HG03565 (cell line): ENCODE results near the gene PRKCZ.

Source experiments
- ATAC-seq: cut with Tn5 transposase; IDR thresholded peaks from one replicate; pipeline ENCODE4 v1.9.1; 2021; ENCODE audit warnings: mild to moderate bottlenecking, moderate library complexity; ENCODE audit not compliant: unreplicated experiment

Gene PRKCZ

GRCh38 chr1:2201062-2201461 is 150.9 kb downstream of the PRKCZ start:
- ATAC-seq = no peak

GRCh38 chr1:2202008-2202575 is 151.9 kb downstream of the PRKCZ start:
- ATAC-seq = no peak

DNA sequence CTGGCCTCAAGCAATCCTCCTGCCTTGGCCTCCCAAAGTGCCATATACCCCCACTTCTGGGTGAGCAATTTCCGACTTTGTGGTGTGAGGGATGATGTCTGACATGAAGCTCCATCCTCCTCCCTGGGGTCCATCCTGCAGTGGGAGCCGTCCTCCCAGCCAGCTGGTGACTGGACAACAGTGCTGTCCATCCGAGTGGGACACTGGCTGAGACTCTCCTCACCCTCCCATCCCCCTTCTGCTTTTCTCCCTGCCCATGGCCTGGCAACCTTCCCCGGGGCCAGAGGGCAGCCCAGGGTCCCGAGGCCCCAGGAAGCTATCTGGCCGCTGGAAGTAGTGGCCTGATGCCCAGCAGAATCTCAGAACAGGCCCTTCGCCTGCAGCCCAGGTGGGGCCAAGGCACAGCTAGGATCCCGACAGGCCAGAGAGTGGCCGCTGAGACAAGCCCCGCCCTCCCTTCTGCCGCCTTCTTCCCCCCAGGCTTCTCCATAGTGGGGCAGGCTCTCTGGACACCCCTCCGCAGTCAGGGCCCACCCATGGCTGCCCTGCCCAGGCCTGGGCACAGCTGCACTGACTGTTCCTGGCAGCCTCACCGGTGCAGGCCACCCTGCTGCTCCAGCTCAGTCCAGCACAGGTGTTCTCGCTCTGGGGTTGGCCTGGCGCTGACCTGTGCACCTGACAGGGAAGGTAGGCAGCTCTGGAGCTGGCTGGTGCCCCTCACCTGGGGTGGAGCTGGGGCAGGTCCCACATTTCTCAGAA is 152.8 kb downstream of the PRKCZ start:
- ATAC-seq = no peak

GRCh38 chr1:2203671-2204414 is 153.6 kb downstream of the PRKCZ start:
- no peak for ATAC-seq

- ATAC-seq = no peak
These were observed 154.4 kb downstream of the PRKCZ start for GRCh38 chr1:2204415-2205190.

DNA sequence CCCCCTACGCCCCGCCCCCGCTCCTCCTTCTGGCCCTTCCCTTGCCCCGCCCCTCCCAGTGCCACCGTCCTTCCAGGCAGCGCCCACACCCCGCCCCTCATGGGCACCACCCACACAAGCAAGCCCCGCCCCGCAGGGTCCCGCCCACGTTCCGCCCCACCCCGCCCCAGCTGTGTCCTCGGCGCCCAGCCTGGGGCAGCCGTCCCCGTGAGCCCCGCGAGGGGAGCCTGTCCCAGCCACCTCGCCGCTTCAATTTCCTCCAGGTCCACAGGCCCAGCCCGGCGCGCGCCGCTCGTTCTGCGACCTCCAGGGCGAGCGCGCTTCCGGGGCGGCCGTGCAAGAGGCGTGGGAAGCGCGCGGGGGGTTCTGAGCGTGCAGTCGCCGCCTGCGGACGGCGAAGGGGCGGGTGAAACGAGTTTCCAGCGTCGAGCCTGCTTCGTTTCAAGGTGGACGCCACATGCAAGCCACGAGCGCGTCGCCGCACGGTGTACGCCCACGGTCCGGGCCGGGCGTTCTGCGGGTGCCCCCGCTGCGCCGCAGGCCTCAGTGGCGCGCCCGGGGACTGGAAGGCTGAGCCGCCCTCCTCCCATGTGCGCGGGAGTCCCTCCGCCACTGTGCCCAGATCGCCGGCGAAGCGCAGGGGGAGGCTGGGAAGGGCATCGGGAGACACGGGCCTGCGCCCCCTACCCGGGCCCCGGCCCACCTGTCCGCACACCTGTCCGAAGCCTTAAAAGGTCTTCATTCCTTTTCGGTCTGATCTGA is 155.2 kb downstream of the PRKCZ start:
- ATAC-seq = no peak

DNA sequence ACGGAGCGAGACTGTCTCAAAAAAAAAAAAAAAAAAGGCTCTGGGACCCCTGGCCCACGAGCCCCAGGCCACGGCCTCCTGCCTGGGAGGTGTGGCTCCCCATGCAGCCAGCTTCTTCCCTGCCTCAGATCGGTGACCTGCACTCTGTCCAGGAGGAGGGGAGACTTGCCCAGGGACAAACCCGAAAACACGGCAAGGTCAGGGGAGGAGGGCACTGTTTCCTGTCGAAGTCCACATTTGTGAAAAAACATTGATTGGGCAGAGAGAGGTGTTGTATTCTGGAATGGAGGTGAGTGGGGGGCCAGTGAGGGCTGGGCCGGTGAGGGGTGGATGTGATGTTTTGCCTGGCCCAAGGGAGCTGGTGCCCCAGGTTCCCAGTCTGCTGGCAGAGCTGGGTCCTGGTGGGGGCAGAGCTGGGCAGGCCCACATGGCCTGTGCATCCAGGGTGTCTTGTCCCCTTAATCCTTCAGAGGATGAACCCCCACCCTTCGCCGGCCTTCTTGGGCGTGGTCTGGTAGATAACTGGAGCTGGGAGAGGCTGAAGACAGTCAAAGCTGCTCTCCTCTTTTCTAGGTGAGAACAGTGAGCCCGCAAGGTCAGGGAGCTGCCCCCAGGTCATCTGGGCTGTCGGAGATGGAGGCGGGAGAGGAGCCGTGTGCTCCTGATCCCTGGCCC is 156.7 kb downstream of the PRKCZ start:
- ATAC-seq = no peak

GRCh38 chr1:2208309-2209239 is 158.4 kb downstream of the PRKCZ start:
- no peak for ATAC-seq

GRCh38 chr1:2209400-2210083 is 159.3 kb downstream of the PRKCZ start:
- no peak for ATAC-seq

DNA sequence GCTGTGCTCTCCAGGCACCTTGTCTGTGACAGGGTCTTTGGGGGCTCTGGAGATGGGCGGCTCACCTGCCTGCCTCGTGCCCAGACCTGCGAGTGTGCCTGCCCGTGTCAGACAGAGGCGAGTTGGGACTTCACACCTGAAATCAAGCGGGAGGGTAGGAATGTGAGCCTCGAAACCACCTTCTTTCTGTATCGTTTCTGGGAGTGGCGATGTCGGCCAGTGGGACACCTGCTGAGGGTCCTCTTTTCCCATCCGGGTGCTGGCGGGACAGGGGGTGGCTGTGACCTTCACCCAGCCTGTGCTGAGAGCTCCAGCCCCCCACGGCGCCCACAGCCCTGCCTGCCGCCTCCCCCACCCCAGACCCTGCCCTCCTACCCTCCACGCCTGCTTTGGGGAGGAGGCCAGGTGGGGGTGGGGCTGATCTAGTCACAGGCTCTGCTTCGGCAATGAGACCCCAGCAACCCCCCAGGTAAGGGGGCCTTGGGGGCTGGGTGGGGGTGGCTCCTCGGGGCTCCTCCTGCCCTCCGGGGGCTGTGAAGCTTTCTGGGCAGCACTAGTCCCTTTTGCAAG is 160.0 kb downstream of the PRKCZ start:
- ATAC-seq = no peak

DNA sequence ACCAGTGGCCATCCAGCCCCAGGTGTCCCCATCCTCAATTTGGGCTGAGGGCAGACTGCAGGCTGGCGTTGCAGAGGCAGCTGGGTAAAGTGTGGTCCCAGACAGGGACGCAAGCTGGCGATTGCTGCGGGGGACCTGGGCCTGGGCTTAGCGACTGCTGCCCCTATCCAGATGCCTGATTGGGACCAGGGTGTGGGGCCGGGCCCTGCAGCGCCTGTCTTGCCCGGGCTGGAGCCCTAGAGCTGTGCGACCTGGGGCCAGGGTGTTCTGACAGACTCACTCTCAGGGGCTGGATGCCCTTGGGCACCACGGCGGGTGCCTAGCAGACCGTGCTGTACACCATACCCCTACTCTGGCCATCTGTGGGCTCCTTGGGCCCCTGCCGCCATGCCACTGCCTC is 160.6 kb downstream of the PRKCZ start:
- ATAC-seq = no peak

GRCh38 chr1:2212274-2212531 is 162.0 kb downstream of the PRKCZ start:
- ATAC-seq = no peak

DNA sequence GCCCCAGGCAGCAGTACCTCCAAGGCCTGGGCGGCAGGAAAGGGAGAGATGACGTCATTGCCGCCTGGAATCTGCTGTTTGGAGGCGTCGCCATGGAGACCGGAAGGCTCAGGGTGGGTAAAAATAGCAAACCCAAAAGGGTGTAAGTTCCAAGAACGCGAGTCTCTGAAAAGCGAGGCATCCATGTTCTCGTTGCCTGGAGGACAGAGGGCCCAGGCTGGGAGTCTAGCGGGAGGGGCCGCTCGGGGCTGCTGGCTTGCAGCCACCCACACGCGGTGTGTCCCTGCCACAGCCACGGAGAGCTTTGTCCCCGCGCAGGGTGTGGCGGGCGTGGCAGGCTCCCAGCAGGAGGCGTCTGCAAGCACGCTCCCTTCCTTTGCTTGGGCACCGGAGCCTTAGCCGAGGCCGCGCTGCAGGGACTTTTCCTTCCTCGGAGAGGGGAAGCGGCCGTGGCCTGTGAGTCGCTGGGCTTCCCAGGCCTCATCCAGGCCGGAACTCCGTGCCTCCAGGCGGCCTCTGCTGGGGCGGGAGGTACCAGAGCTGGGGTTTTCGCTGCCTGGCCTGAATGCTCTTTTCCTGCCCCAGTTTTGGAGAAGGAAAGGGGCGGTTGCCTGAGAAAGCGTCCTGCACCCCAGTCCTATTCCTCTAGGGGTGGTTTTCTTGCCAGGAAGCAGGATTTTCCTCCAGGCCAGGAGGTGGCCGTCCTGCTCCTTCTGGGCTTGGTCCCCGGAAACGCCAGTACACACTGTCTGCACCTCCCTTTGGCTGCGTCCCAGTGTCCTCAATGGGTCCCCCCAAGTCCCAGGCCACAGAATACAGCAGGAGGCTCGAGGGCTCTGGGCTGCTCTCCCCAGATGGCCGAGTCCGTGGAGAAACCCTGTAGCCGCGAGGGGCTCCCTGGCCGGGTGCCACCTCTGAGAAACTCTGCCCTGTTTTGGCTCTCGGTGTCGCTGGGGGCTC is 162.6 kb downstream of the PRKCZ start:
- ATAC-seq = no peak

DNA sequence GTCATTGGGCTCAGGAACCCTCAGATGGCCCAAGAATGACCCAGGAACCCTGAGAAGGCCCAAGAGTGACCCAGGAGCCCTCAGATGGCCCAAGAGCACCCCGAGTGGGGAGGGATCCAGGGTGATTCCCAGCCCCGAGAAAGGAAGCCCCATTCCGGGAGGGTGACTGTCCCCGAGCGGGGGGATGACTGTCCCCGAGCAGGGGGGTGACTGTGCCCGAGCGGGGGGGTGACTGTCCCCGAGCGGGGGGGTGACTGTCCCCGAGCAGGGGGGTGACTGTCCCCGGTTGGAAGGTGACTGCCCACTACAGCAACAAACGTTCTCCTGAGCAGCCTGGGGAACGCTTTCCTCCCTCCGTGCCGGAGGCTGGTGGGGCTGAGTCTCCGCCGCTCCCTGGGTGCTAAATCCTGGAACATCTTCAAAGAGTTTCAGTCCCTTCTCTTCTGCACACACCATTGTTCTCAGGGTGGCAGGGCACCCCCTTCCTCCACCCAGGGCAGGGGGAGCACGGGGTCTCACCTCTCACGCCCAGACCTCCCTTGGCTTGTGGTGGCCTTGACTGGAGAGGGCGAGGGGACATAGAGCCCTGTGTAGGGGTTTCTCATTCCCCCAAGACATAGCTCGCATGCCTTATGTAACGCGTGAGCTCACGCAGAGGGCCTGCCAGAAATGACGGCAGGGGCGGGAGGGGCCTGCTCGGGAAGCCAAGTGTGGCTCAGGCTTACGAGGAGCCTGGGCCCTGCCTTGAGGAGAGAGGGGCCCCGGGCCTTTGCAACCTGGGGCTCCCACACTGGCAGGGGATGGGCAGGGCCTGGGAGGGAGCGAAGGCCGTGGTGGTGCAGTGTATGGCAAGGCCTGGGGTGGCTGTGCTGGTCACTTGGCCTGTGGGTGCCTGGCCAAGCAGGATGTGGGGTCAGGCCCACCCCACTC is 163.6 kb downstream of the PRKCZ start:
- ATAC-seq = no peak

- no peak for ATAC-seq
These were observed 164.5 kb downstream of the PRKCZ start for GRCh38 chr1:2214541-2215241.

DNA sequence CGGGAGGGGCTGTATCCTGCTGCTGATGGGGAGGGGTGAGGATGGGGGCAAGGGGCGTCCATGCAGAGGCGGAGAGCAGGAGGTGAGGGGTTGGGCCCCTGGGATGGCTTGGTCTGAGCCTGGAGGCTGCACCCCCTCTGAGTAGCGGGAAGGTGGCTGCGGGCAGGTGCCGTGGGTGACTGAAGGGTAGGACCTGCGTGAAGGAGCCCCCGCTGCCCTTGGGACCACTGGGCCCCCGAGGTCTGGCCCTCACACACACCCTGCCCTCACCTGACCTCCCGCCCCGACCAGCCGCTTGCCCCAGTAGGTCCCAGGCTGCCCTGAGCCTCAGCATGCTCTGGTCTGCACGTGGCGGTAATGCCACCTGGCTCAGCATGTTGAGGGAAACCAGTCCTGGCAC is 165.1 kb downstream of the PRKCZ start:
- ATAC-seq = no peak
